SU-DHL-6 (cell line): ENCODE measurements around the gene SEH1L.
"Not testable (repeated sequence)": the region's sequence is repeated elsewhere in the genome, so short reads cannot be mapped to it uniquely, and the experiment has no call there.

Experiments
- H2AFZ ChIP-seq: fragments of 200-600 bp; sonication (generic); 2 replicates; pipeline ENCODE4 v1.6.1; 2014; ENCODE audit warnings: low read depth, mild to moderate bottlenecking, moderate library complexity, mixed read lengths, antibody characterized with exemption, low read length; ENCODE audit not compliant: severe bottlenecking
- H3F3A ChIP-seq: fragments of 200-600 bp; shearing (Covaris generic); 2 replicates; pipeline ENCODE4 v1.6.0; 2016; ENCODE audit warnings: antibody characterized with exemption, mild to moderate bottlenecking; ENCODE audit not compliant: insufficient read depth
- H3K27ac ChIP-seq: fragments of 200-600 bp; sonication (generic); 2 replicates; pipeline ENCODE4 v1.5.1; 2016; ENCODE audit warnings: low read depth, mild to moderate bottlenecking, low read length, moderate library complexity, mixed read lengths
- H3K27me3 ChIP-seq: fragments of 200-600 bp; sonication (generic), shearing (Covaris generic); 2 replicates; pipeline ENCODE4 v1.6.0; 2014; ENCODE audit warnings: mild to moderate bottlenecking, low read length
- H3K36me3 ChIP-seq: fragments of 200-600 bp; sonication (generic); 2 replicates; pipeline ENCODE4 v1.6.1; 2014; ENCODE audit warnings: mild to moderate bottlenecking, low read length, mixed read lengths
- H3K4me2 ChIP-seq: fragments of 300-600, 200-600 bp; shearing (Covaris generic), sonication (generic); 2 replicates; pipeline ENCODE4 v1.6.0; 2014; ENCODE audit warnings: low read length, low read depth, mild to moderate bottlenecking; ENCODE audit not compliant: poor library complexity, severe bottlenecking
- H3K4me3 ChIP-seq: fragments of 200-600 bp; sonication (generic); 2 replicates; pipeline ENCODE4 v1.5.1; 2014; ENCODE audit warnings: antibody characterized with exemption, low read length, mild to moderate bottlenecking, mixed read lengths; ENCODE audit not compliant: insufficient read depth, poor library complexity, severe bottlenecking
- H3K79me2 ChIP-seq: fragments of 200-600 bp; sonication (generic); 2 replicates; pipeline ENCODE4 v1.6.1; 2014; ENCODE audit warnings: mild to moderate bottlenecking, low read length, moderate library complexity; ENCODE audit not compliant: insufficient read depth
- H3K9ac ChIP-seq: fragments of 200-600 bp; sonication (generic); 2 replicates; pipeline ENCODE4 v1.7.0; 2014; ENCODE audit warnings: mild to moderate bottlenecking, low read length
- H3K9me2 ChIP-seq: fragments of 200-600 bp; sonication (generic); replicated peaks from 2 replicates; pipeline ENCODE4 v1.6.1; 2014; ENCODE audit warnings: low read length; ENCODE audit not compliant: insufficient read depth
- H3K9me3 ChIP-seq: fragments of 200-600 bp; sonication (generic); 2 replicates; pipeline ENCODE4 v1.6.1; 2014; ENCODE audit warnings: low read length, mixed read lengths; ENCODE audit not compliant: insufficient read depth
- H4K20me1 ChIP-seq: fragments of 200-600 bp; sonication (generic); 2 replicates; pipeline ENCODE4 v1.6.1; 2014; ENCODE audit warnings: low read depth, mild to moderate bottlenecking, antibody characterized with exemption, low read length, moderate library complexity, mixed read lengths
- EZH2phosphoT487 ChIP-seq: fragments of 200-600 bp; sonication (generic), shearing (Covaris generic); conservative IDR thresholded peaks from 2 replicates; pipeline ENCODE4 v1.6.1; 2018; ENCODE audit warnings: mild to moderate bottlenecking, antibody characterized with exemption, low read length, moderate library complexity, mixed read lengths
- TF ChIP-seq, protein P1 (sequence below): fragments of 200-600 bp; sonication (generic); IDR thresholded peaks from one replicate; pipeline ENCODE4 v1.5.1; 2017; ENCODE audit warnings: antibody characterized with exemption, mild to moderate bottlenecking, low read length, moderate library complexity; ENCODE audit not compliant: insufficient read depth, poor library complexity, severe bottlenecking

SEH1L gene

DNA sequence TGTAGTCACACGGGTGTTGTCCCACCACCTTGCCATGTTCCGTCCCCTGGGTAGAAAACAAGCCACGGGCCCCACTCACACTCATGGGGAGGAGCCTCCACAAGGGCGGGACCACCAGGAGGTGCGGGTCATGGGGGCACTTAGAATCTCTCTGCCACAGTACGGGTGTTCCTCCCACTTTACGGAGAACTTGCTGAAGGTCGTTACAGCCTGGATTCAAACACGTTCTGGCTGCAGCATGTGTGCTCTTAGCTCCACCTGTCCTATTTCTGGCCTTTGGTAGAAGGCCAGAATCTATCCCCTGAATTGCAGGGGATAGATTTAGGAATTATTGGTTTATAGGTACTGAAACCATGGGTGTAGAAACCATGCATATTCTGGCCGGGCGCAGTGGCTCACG is 28.5 kb downstream of the SEH1L start:
- Histone ChIP-seq H3K36me3 (peaks cover 17% of the 10 kb centered on the region; the same call in 1 of the 2 replicates), H3K27me3 (no peaks in the 10 kb centered on the region), H3F3A (no peaks in the 10 kb centered on the region), H3K4me3 (no peak overlapping the region), H3K9ac (no peak overlapping the region), H3K9me2 (no peaks in the 10 kb centered on the region), H3K79me2 (no peaks in the 10 kb centered on the region), H2AFZ (no peak overlapping the region), H3K27ac (no peak overlapping the region), H3K9me3 (no peaks in the 10 kb centered on the region), H4K20me1 (no peaks in the 10 kb centered on the region), H3K4me2 (no peak overlapping the region)
- TF ChIP-seq, protein P1, sequence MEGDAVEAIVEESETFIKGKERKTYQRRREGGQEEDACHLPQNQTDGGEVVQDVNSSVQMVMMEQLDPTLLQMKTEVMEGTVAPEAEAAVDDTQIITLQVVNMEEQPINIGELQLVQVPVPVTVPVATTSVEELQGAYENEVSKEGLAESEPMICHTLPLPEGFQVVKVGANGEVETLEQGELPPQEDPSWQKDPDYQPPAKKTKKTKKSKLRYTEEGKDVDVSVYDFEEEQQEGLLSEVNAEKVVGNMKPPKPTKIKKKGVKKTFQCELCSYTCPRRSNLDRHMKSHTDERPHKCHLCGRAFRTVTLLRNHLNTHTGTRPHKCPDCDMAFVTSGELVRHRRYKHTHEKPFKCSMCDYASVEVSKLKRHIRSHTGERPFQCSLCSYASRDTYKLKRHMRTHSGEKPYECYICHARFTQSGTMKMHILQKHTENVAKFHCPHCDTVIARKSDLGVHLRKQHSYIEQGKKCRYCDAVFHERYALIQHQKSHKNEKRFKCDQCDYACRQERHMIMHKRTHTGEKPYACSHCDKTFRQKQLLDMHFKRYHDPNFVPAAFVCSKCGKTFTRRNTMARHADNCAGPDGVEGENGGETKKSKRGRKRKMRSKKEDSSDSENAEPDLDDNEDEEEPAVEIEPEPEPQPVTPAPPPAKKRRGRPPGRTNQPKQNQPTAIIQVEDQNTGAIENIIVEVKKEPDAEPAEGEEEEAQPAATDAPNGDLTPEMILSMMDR = no peak
- no peak for TF ChIP-seq EZH2phosphoT487

DNA sequence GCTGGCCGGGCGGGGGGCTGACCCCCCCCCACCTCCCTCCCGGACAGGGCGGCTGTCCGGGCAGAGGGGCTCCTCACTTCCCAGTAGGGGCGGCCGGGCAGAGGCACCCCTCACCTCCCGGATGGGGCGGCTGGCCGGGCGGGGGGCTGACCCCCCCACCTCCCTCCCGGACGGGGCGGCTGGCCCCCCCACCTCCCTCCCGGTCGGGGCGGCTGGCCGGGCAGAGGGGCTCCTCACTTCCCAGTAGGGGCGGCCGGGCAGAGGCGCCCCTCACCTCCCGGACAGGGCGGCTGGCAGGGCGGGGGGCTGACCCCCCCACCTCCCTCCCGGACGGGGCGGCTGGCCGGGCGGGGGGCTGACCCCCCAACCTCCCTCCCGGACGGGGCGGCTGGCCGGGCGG is 32.3 kb downstream of the SEH1L start:
- not testable (repeated sequence) for H3K9me3 ChIP-seq, H3K9ac ChIP-seq, H3K4me2 ChIP-seq, H3K79me2 ChIP-seq, H3K9me2 ChIP-seq, H3K4me3 ChIP-seq, H3K27ac ChIP-seq, H3K27me3 ChIP-seq, H4K20me1 ChIP-seq, H2AFZ ChIP-seq, H3F3A ChIP-seq
- peaks cover 33% of the 10 kb centered on the region for H3K36me3 ChIP-seq

DNA sequence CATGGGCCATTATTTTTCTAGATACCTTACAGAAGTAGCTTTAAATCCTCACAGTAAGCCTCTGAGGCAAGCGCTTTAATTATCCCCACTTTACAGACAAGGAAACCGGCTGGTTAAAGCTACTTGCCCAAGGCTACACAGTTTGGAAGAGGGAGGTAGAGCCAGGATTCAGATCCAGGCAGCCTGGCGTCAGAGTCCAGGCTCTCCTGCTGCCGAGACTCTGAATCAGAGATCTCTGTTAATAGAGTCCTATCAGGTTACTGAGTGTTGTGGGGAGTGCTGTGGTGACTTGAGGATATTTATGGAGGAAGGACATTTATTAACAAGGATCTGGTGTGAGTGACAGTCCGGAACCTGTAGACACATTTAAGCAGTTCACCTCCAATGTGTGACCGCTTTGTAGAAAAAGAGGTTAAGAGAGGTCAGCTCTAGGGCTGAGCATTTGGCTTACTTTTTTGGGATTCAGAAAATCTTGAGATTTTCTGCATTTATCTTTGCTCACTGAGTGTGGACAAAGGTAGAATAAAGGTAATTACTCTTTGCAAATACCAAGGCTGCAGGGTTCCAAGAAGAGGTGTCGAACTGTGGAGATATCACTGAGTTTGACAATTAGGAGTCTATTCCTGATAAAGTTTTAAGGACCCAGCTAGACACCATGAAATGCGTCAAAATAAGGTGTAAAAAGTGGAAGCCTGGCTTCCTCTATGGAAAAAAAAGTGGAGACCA is 41.7 kb downstream of the SEH1L start:
- Histone ChIP-seq H3K27me3 (no peaks in the 10 kb centered on the region), H4K20me1 (peaks cover 20% of the 10 kb centered on the region), H3K9ac (no peak overlapping the region), H3K4me3 (no peak overlapping the region), H3K9me2 (no peaks in the 10 kb centered on the region), H3K4me2 (no peak overlapping the region), H3K36me3 (peaks cover 14% of the 10 kb centered on the region; the same call in 1 of the 2 replicates), H3K79me2 (peaks cover 33% of the 10 kb centered on the region), H3F3A (peaks cover 26% of the 10 kb centered on the region), H3K27ac (no peak overlapping the region), H3K9me3 (no peaks in the 10 kb centered on the region), H2AFZ (no peak overlapping the region)
- no peak for TF ChIP-seq EZH2phosphoT487
- TF ChIP-seq, protein P1 = no peak

DNA sequence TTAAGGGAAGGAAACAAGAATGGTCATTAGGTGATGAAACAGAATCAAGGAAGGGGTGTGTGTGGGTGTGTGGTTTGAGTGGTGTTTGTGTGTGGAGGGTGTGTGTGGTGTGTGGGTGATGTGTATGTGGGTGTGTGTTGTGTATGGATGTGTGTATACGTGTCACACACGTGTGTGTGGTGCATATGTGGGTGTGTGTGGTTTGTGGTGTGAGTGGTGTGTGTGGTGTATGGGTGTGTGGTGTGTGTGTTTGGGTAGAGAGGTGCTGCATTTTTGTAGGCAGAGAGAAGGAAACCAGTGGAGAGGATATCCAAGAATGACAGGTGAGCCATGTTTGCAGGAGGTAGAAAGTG is 42.3 kb downstream of the SEH1L start:
- Histone ChIP-seq H3K36me3 (peaks cover 9% of the 10 kb centered on the region; the same call in 1 of the 2 replicates), H3K4me2 (peak overlapping the region; percentile 91), H3K9ac (peak overlapping the region; percentile 94), H3K4me3 (peak overlapping the region; percentile 86), H3K9me2 (no peaks in the 10 kb centered on the region), H2AFZ (no peak overlapping the region), H3K27ac (peak overlapping the region; percentile 87; the same call in 1 of the 2 replicates), H4K20me1 (peaks cover 22% of the 10 kb centered on the region), H3K9me3 (no peaks in the 10 kb centered on the region), H3F3A (peaks cover 26% of the 10 kb centered on the region), H3K79me2 (peaks cover 38% of the 10 kb centered on the region), H3K27me3 (no peaks in the 10 kb centered on the region)
- TF ChIP-seq EZH2phosphoT487 = no peak
- TF ChIP-seq, protein P1 = no peak
